Measurements from ENCODE around the gene SNAI3.

The SNAI3 gene

GRCh38 chr16:88634141-88634993 is 51.9 kb downstream of the SNAI3 start:
- DNase-seq (ENCODE audit: low spot score), result no peak

DNA sequence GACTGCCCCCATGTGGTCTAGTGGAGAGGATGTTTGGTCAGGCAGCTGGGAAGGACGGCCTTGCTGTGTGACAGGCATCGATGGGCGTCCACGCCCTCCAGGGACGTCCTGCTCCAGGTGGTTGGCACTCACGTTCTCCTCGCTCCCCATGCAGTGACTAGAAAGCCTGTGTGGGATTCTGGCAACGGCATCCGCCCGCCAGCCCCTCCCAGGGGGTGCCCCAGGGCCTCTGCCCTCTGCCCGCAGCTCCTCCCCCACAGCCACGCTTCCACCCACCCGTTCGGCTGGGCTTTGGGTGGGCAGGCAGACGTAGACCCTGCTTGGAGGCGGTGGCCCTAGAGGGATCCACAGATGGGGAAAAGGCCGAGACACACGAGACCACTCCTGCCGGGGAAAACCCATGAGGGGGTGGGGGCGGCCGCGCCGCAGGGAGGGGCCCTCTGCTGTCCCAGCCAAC is 52.6 kb downstream of the SNAI3 start:
- no peak for DNase-seq (ENCODE audit: low spot score)

DNA sequence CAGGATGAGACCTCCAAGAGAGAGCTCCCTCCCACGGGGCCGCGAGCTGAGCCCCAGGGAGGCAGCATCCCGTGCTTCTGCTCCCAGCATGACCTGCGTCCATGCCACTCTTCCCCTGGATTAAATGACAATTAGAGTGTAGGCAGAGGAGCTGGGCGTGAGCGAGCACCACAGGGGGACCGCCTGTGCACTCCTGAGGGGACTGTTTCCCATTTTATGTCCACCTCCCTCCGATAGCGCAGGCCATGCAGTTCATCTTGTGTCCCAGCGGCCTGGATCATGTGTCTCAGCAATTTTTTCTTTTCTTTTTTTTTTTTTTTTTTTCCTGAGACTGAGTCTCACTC is 53.7 kb downstream of the SNAI3 start:
- no peak for DNase-seq (ENCODE audit: low spot score)

GRCh38 chr16:88631920-88632586 is 54.3 kb downstream of the SNAI3 start:
- DNase-seq (ENCODE audit: low spot score), result no peak

DNA sequence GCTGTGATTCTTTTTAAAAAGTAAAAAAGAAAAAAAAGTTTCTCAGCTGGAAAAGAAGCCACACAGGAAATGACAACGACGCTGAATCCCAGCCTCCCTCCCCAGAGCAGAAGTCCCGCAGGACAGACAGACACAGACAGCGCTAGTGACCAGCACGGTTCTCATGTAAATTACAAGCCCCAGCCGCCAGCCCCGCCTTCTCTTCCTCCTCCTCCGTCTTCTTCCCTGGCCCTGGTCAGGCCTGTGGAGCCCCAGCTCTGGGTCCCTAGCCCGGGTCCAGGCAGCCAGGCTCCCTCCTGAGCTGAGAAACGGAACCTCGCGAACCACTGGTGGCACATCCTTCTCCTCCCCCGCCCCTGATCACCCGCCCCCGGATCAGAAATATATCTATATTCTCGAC is 54.9 kb downstream of the SNAI3 start:
- DNase-seq (ENCODE audit: low spot score), result no peak

DNA sequence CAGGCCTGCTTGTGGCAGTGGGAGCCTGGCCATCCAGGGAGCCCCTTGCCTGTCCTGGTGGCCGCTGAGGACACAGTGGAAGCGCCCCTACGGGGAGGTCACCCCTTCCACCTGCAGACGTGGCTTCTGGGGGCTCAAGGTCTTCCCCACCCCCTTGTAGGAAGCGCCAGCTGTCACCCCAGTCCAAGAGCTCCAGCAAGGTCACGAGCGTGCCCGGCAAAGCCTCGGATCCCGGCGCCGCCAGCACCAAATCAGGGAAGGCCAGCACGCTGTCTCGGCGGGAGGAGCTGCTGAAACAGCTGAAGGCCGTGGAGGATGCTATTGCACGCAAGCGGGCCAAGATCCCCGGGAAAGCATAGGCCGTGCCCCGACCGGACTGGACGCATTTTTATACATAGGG is 55.4 kb downstream of the SNAI3 start:
- no peak for DNase-seq (ENCODE audit: low spot score)

DNA sequence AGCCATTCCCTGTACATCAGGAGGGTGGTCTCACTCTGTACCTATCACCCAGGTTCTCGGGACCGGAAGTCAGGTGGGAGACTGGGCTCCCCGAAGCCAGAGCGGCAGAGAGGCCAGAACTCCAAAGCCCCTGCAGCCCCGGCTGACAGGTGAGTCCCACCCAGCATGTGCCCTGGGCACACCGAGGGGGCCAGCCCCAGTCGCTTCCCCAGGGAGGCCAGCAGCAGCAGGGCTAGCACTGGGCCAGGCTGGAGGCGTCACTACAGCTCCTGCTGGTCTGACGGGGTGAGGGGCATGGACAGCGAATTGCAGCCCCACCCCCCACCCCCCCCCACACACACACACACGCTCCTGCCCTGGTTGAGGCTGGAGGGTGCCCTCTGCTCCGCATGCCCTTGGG is 55.9 kb downstream of the SNAI3 start:
- no peak for DNase-seq (ENCODE audit: low spot score)

- no peak for DNase-seq (ENCODE audit: low spot score)
Observed at GRCh38 chr16:88629835-88630234, 56.5 kb downstream of the SNAI3 start.

DNA sequence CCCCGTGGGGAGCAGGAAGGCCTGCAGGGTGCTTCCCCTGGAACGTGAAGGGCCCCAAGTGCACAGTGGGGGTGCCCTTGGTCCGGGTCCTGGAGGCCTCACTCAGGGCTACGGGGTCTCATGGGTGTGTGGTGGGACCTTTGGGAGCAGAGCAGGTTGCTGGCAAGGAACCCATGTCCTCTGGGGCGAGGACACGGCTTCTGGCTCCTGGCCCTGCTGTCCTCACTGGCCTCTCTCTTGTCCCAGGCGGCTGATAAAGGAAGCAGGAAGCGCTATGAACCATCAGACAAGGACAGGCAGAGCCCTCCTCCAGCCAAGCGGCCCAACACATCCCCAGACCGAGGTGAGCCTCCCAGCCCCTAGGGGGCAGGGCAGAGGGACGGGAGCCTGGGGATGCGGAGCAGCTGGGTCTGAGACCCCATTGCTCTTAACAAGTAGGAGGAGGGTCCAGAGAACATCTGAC is 57.8 kb downstream of the SNAI3 start:
- peak; percentile 75 for DNase-seq (ENCODE audit: low spot score)

All from D341Med (cell line).